OCI-LY7 (cell line): Measurements from ENCODE around the gene SEMA3E.

ENCODE experiments used
- CTCF ChIP-seq: fragments of 200-600 bp; sonication (generic); conservative IDR thresholded peaks from 2 replicates; pipeline ENCODE4 v1.5.1; 2014; ENCODE audit warnings: mild to moderate bottlenecking, antibody characterized with exemption, low read length, moderate library complexity, mixed read lengths
- EZH2phosphoT487 ChIP-seq: fragments of 200-600 bp; sonication (generic); IDR thresholded peaks from 2 replicates; pipeline ENCODE4 v1.6.1; 2018; ENCODE audit warnings: low read depth, borderline replicate concordance, mild to moderate bottlenecking, mixed run types, antibody characterized with exemption, low read length, moderate library complexity, mixed read lengths

GRCh38 chr7:83439026-83439425 is 209.9 kb downstream of the SEMA3E start:
- TF ChIP-seq CTCF (no peak), EZH2phosphoT487 (no peak)
